ENCODE results near the gene CHRNB1. TPM values are rescaled to one million over a fixed set of nuclear protein-coding genes. Genes with fewer than 3 reads are reported as not detected.

CHRNB1 gene
- total RNA-seq, 1 experiment from 2014 or later = 12.7 TPM

DNA sequence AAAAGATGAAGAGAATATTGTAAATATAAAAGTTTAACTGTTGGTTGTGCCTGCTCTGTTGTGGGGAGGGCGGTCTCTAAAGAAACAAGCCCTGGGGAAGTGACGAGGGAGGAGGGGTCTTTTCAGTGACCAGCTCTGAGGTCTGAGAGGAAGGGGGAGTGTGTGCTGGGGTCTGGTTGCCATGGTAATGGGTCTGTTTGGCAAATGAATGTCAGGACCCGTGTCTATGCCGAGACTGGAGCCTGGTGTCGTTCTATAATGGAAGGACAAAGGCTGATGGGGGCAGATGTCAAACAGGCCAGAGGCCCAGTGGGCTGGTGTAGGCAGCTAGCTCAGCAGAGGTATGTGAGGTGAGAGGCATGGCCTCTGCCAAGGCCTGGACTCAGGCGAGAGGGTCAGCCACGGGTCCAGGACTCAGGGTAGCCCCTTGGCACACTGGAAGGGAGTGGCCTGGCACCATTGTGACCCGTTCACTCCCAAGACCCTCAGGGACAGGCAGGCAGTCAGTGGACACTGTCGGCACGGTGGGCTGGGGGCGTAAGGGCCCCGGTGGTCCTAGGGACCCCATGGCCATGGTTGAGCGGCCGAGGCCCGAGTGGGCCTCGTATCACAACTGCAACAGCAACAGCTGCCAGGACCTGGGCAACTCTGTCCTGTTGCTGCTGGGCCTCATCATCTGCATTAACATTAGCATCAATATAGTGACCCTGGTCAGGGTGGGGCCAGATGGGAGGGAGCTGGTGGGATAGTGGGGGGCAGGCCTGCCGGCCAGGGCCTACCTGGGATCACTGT, 24.8 kb upstream of the CHRNB1 start, which contains the start of gene SPEM1:
Gene SPEM1 (plus strand): TSS at position 506 of the 792 bp plus-strand sequence. CDS start 61 bp downstream, at position 567.
- no peaks in the 10 kb centered on the region; a peak in 1 of 5 replicates for H3K9me3 Mint-ChIP-seq
- H3K36me3 Mint-ChIP-seq (ENCODE audit: insufficient read depth in 1 of 3, low read depth in 3 of 3) = peaks cover 6 to 27% (median 25%) of the 10 kb centered on the region in 3 experiments; a peak in 6 of 7 replicates
- H3K9me3 ChIP-seq (ENCODE audit: control insufficient read depth, low read depth, low read length) = no peaks in the 10 kb centered on the region
- H3K4ac ChIP-seq (ENCODE audit: low read depth, low read length) = no peak within 1 kb of the TSS
- no peak within 1 kb of the TSS for H2BK12ac ChIP-seq (ENCODE audit: insufficient read length, low read depth, low read length)
- H3K27me3 ChIP-seq (ENCODE audit: insufficient read depth, low read length) = no peaks in the 10 kb centered on the region
- H2AFZ ChIP-seq (ENCODE audit: low read length) = no peak within 1 kb of the TSS
- no peaks in the 10 kb centered on the region for H3K79me1 ChIP-seq (ENCODE audit: insufficient read depth, low read depth, low read length, poor library complexity, severe bottlenecking)
- H3K4me1 Mint-ChIP-seq = peaks cover 9 to 26% of the 10 kb centered on the region in 2 experiments
- no CpG with 5 or more reads among the region's 17 CpGs for WGBS (ENCODE audit: extremely low coverage, insufficient read length, low lambda C conversion rate)
- no peak within 1 kb of the TSS for H2BK120ac ChIP-seq (ENCODE audit: low read depth, low read length, poor library complexity, severe bottlenecking)
- no peaks in the 10 kb centered on the region for H3K79me2 ChIP-seq (ENCODE audit: insufficient read depth, low read length)
- H3K14ac ChIP-seq (ENCODE audit: insufficient read depth, low read length) = no peak within 1 kb of the TSS
- H2BK20ac ChIP-seq (ENCODE audit: low read depth, low read length, poor library complexity, severe bottlenecking) = no peak within 1 kb of the TSS
- H3K56ac ChIP-seq (ENCODE audit: insufficient read length, low read depth, low read length) = no peak within 1 kb of the TSS
- no peak within 1 kb of the TSS for H3K18ac ChIP-seq (ENCODE audit: insufficient read length, low read depth, low read length)
- H3K27me3 Mint-ChIP-seq (ENCODE audit: low read depth) = no peaks in the 10 kb centered on the region; the same call in 1 of the 2 replicates
- no peak within 1 kb of the TSS for H2AK5ac ChIP-seq (ENCODE audit: insufficient read length, low read length)
- no peak within 1 kb of the TSS for H3T11ph ChIP-seq (ENCODE audit: low read length)
- no peak within 1 kb of the TSS for H3K4me2 ChIP-seq (ENCODE audit: insufficient read depth, insufficient read length, low read length)
- H3K4me1 ChIP-seq (ENCODE audit: insufficient read depth, low read length) = no peaks in the 10 kb centered on the region
- no peak within 1 kb of the TSS for H3K23ac ChIP-seq (ENCODE audit: insufficient read length, low read depth, low read length)
- no peak within 1 kb of the TSS for H3K9ac ChIP-seq (ENCODE audit: extremely low read depth, insufficient read length, low read length)
- peak within 1 kb of the TSS; percentile 5 to 80 (median 46); a peak in 4 of 7 replicates for H3K27ac Mint-ChIP-seq
- H2BK15ac ChIP-seq (ENCODE audit: low read depth, low read length) = no peak within 1 kb of the TSS
- no peak for DNase-seq
- H3K4me3 Mint-ChIP-seq = no peak within 1 kb of the TSS
- H3K27ac ChIP-seq (ENCODE audit: insufficient read length, low read depth, low read length) = no peak within 1 kb of the TSS
- no peak within 1 kb of the TSS for H4K91ac ChIP-seq (ENCODE audit: insufficient read length, low read depth, low read length)
- H2BK5ac ChIP-seq (ENCODE audit: insufficient read length, low read length) = no peak within 1 kb of the TSS
- TF ChIP-seq, protein P1, sequence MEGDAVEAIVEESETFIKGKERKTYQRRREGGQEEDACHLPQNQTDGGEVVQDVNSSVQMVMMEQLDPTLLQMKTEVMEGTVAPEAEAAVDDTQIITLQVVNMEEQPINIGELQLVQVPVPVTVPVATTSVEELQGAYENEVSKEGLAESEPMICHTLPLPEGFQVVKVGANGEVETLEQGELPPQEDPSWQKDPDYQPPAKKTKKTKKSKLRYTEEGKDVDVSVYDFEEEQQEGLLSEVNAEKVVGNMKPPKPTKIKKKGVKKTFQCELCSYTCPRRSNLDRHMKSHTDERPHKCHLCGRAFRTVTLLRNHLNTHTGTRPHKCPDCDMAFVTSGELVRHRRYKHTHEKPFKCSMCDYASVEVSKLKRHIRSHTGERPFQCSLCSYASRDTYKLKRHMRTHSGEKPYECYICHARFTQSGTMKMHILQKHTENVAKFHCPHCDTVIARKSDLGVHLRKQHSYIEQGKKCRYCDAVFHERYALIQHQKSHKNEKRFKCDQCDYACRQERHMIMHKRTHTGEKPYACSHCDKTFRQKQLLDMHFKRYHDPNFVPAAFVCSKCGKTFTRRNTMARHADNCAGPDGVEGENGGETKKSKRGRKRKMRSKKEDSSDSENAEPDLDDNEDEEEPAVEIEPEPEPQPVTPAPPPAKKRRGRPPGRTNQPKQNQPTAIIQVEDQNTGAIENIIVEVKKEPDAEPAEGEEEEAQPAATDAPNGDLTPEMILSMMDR (conservative IDR thresholded peaks at IDR 0.05) = no peak
- no peak within 1 kb of the TSS for H4K5ac ChIP-seq (ENCODE audit: insufficient read length, low read depth, low read length)
- no peak within 1 kb of the TSS for H4K8ac ChIP-seq (replicated peaks; ENCODE audit: insufficient read length, low read depth, low read length)
- H4K20me1 ChIP-seq (ENCODE audit: control insufficient read depth, insufficient read depth, insufficient read length) = no peaks in the 10 kb centered on the region
- H3K23me2 ChIP-seq (ENCODE audit: insufficient read length, low read depth, low read length, poor library complexity, severe bottlenecking) = no peaks in the 10 kb centered on the region
